GM23338 (cell line): Measurements from ENCODE around the gene PRR33. TPM values are rescaled to one million over a fixed set of nuclear protein-coding genes. Genes with fewer than 3 reads are reported as not detected.

Experiments used
- ATAC-seq: fragments of 200-7000 bp; cut with Tn5 transposase; 3 replicates; pipeline ENCODE4 v1.9.1; 2020
- DNase-seq: peaks from one replicate; pipeline ENCODE4 v3.0.0-alpha.2; 2015; ENCODE audit warnings: low spot score
- H2AFZ ChIP-seq: fragments of 200-600 bp; sonication (generic); 2 replicates; pipeline ENCODE4 v1.8.0; 2016; ENCODE audit warnings: antibody characterized with exemption, mild to moderate bottlenecking, moderate library complexity
- H3F3A ChIP-seq: fragments of 200-600 bp; sonication (generic); replicated peaks from 2 replicates; pipeline ENCODE4 v1.8.0; 2017; ENCODE audit warnings: antibody characterized with exemption, mixed run types, low read depth
- H3K27ac ChIP-seq: fragments of 200-600 bp; sonication (generic); 2 replicates; pipeline ENCODE4 v1.6.1; 2016; ENCODE audit warnings: low read depth
- H3K27me3 ChIP-seq: fragments of 200-600 bp; sonication (generic); 2 replicates; pipeline ENCODE4 v1.8.0; 2016; ENCODE audit warnings: mild to moderate bottlenecking, mixed run types, moderate library complexity; ENCODE audit not compliant: insufficient read depth
- H3K36me3 ChIP-seq: fragments of 200-600 bp; sonication (generic); 2 replicates; pipeline ENCODE4 v1.8.0; 2016; ENCODE audit warnings: mild to moderate bottlenecking; ENCODE audit not compliant: insufficient read depth
- H3K4me1 ChIP-seq: fragments of 200-600 bp; sonication (generic); 2 replicates; pipeline ENCODE4 v1.8.0; 2016; ENCODE audit warnings: mild to moderate bottlenecking, moderate library complexity; ENCODE audit not compliant: insufficient read depth
- H3K4me2 ChIP-seq: fragments of 200-600 bp; sonication (generic); 2 replicates; pipeline ENCODE4 v1.7.1; 2017; ENCODE audit warnings: mixed run types
- H3K4me3 ChIP-seq: fragments of 200-600 bp; sonication (generic); 2 replicates; pipeline ENCODE4 v1.6.1; 2016; ENCODE audit warnings: mixed run types
- H3K79me2 ChIP-seq: fragments of 200-600 bp; sonication (generic); replicated peaks from 2 replicates; pipeline ENCODE4 v1.8.0; 2017; ENCODE audit warnings: mild to moderate bottlenecking; ENCODE audit not compliant: insufficient read depth
- H3K9me2 ChIP-seq: fragments of 200-600 bp; sonication (generic); 2 replicates; pipeline ENCODE4 v1.8.0; 2017; ENCODE audit not compliant: insufficient read depth
- H4K20me1 ChIP-seq: fragments of 200-600 bp; sonication (generic); replicated peaks from 2 replicates; pipeline ENCODE4 v1.8.0; 2017; ENCODE audit warnings: mild to moderate bottlenecking; ENCODE audit not compliant: insufficient read depth
- H3K27ac Mint-ChIP-seq: 2 replicates; pipeline ENCODE4 v1.8.0; 2020; ENCODE audit warnings: inconsistent platforms, mild to moderate bottlenecking, moderate library complexity, mixed read lengths
- H3K27me3 Mint-ChIP-seq: 3 replicates; pipeline ENCODE4 v1.8.0; 2022; ENCODE audit warnings: low read depth, mild to moderate bottlenecking, moderate library complexity, mixed read lengths, inconsistent platforms; ENCODE audit not compliant: insufficient read depth, poor library complexity
- H3K36me3 Mint-ChIP-seq: 3 replicates; pipeline ENCODE4 v1.8.0; 2021; ENCODE audit warnings: low read depth, mild to moderate bottlenecking, inconsistent platforms, moderate library complexity, mixed read lengths
- H3K4me1 Mint-ChIP-seq: 3 replicates; pipeline ENCODE4 v1.8.0; 2020; ENCODE audit warnings: mild to moderate bottlenecking, inconsistent platforms, mixed read lengths
- H3K4me3 Mint-ChIP-seq: 3 replicates; pipeline ENCODE4 v1.8.0; 2021; ENCODE audit warnings: moderate library complexity, mild to moderate bottlenecking, inconsistent platforms, mixed read lengths
- H3K9me3 Mint-ChIP-seq: 3 replicates; pipeline ENCODE4 v1.8.0; 2020; ENCODE audit warnings: moderate library complexity, mild to moderate bottlenecking, inconsistent platforms, mixed read lengths
- CREB1 ChIP-seq: fragments of 250-450 bp; sonication (Bioruptor Pico); IDR thresholded peaks from 2 replicates; pipeline ENCODE4 v1.5.0; 2020; ENCODE audit warnings: low read depth, mild to moderate bottlenecking, moderate library complexity
- CTCF ChIP-seq, 2 experiments: fragments of 200-600 bp in 1 of 2; sonication (generic) in 1 of 2; conservative IDR thresholded peaks; 2 replicates each; pipeline versions ENCODE4 v1.5.1 to v1.6.1; 2016 to 2017; ENCODE audit warnings: antibody characterized with exemption in 2 of 2, low read depth in 2 of 2, mild to moderate bottlenecking in 2 of 2, moderate library complexity in 1 of 2
- ETS1 ChIP-seq: IDR thresholded peaks from 2 replicates; pipeline ENCODE4 v1.6.1; 2016; ENCODE audit warnings: antibody characterized with exemption
- EZH2 ChIP-seq: fragments of 200-600 bp; sonication (generic); IDR thresholded peaks from one replicate; pipeline ENCODE4 v1.8.0; 2017; ENCODE audit warnings: antibody characterized with exemption, mild to moderate bottlenecking, low read depth; ENCODE audit not compliant: unreplicated experiment
- EZH2phosphoT487 ChIP-seq: fragments of 200-600 bp; sonication (generic); IDR thresholded peaks from one replicate; pipeline ENCODE4 v1.8.1; 2018; ENCODE audit warnings: antibody characterized with exemption; ENCODE audit not compliant: unreplicated experiment
- NANOG ChIP-seq: IDR thresholded peaks from 2 replicates; pipeline ENCODE4 v1.6.1; 2016; ENCODE audit warnings: antibody characterized with exemption, borderline replicate concordance
- POLR2AphosphoS5 ChIP-seq: IDR thresholded peaks from 2 replicates; pipeline ENCODE4 v1.6.1; 2016; ENCODE audit warnings: antibody characterized with exemption, low read depth
- REST ChIP-seq: IDR thresholded peaks from one replicate; pipeline ENCODE4 v1.6.1; 2018; ENCODE audit warnings: antibody characterized with exemption; ENCODE audit not compliant: unreplicated experiment
- STAT1 ChIP-seq: IDR thresholded peaks from one replicate; pipeline ENCODE4 v1.6.1; 2016; ENCODE audit warnings: antibody characterized with exemption; ENCODE audit not compliant: unreplicated experiment
- ZNF114 ChIP-seq: fragments of 250-450 bp; sonication (Bioruptor Pico); IDR thresholded peaks from 2 replicates; pipeline ENCODE4 v1.5.0; 2020; ENCODE audit warnings: mild to moderate bottlenecking, moderate library complexity
- ZNF331 ChIP-seq: fragments of 250-450 bp; sonication (Bioruptor Pico); IDR thresholded peaks from 2 replicates; pipeline ENCODE4 v1.5.0; 2020; ENCODE audit warnings: low read depth, mild to moderate bottlenecking, moderate library complexity
- polyA plus RNA-seq: library from polyadenylated mRNA; unstranded; fragments of >200 nt; fragmentation: Nextera tagmentation; extraction: Ambion mirVana; gene quantifications from 2 replicates; pipeline ENCODE4 v1.2.1, GENCODE V29; 2016
- total RNA-seq: library from RNA; depleted of rRNA; stranded (reverse); fragments of >200 nt; shearing (Covaris generic); gene quantifications from 2 replicates; pipeline ENCODE4 v1.2.3, GENCODE V29; 2014

Gene PRR33
- total and polyA plus RNA-seq, 2 experiments from 2014 or later: not detected

GRCh38 chr11:1894759-1895158, 3.1 kb upstream of the PRR33 start:
- Histone ChIP-seq H3K27me3 (no peaks in the 10 kb centered on the region), H3K9me2 (no peaks in the 10 kb centered on the region), H3F3A (no peaks in the 10 kb centered on the region), H3K79me2 (no peaks in the 10 kb centered on the region), H3K4me3 (no peak overlapping the region), H3K4me1 (no peaks in the 10 kb centered on the region), H4K20me1 (no peaks in the 10 kb centered on the region), H3K4me2 (no peak overlapping the region), H2AFZ (no peak overlapping the region), H3K27ac (no peak overlapping the region), H3K36me3 (no peaks in the 10 kb centered on the region)
- Mint-ChIP-seq H3K27me3 (peaks cover 7% of the 10 kb centered on the region), H3K4me3 (no peak overlapping the region), H3K9me3 (no peaks in the 10 kb centered on the region), H3K36me3 (no peaks in the 10 kb centered on the region), H3K4me1 (no peaks in the 10 kb centered on the region), H3K27ac (no peak overlapping the region)
- ATAC-seq: no peak
- no peak for DNase-seq
- TF ChIP-seq REST: no peak
- TF ChIP-seq CREB1 (CRISPR knock-in tag): no peak
- no peak for TF ChIP-seq ZNF114 (CRISPR knock-in tag)
- no peak for TF ChIP-seq EZH2
- no peak for TF ChIP-seq EZH2phosphoT487
- no peak for TF ChIP-seq NANOG
- TF ChIP-seq ZNF331: no peak
- TF ChIP-seq CTCF (conservative IDR thresholded peaks at IDR 0.05; ENCODE audit: low read depth in 2 of 2): no peak
- no peak for TF ChIP-seq STAT1

- Histone ChIP-seq H3K27me3 (no peaks in the 10 kb centered on the region), H3K4me3 (no peak overlapping the region), H3K27ac (no peak overlapping the region), H3K4me2 (no peak overlapping the region), H3K79me2 (no peaks in the 10 kb centered on the region), H2AFZ (no peak overlapping the region), H3K36me3 (no peaks in the 10 kb centered on the region), H3F3A (no peaks in the 10 kb centered on the region), H3K9me2 (no peaks in the 10 kb centered on the region), H3K4me1 (no peaks in the 10 kb centered on the region), H4K20me1 (no peaks in the 10 kb centered on the region)
- TF ChIP-seq ZNF114 (CRISPR knock-in tag) (no peak), CTCF (conservative IDR thresholded peaks at IDR 0.05; ENCODE audit: low read depth in 2 of 2) (no peak), EZH2phosphoT487 (no peak), STAT1 (no peak), POLR2AphosphoS5 (no peak), ETS1 (no peak)
- Mint-ChIP-seq H3K9me3 (no peaks in the 10 kb centered on the region), H3K4me1 (no peaks in the 10 kb centered on the region), H3K4me3 (no peak overlapping the region), H3K27ac (no peak overlapping the region), H3K36me3 (no peaks in the 10 kb centered on the region), H3K27me3 (peaks cover 8% of the 10 kb centered on the region)
- no peak for ATAC-seq
- no peak for DNase-seq
These were observed 2.1 kb upstream of the PRR33 start for GRCh38 chr11:1893581-1894359.
